HCT116 (cell line): ENCODE measurements around the gene MSRB3. TPM values are rescaled to one million over a fixed set of nuclear protein-coding genes. Genes with fewer than 3 reads are reported as not detected.

Experiments used
- ATAC-seq: fragments of 200-7000 bp; cut with Tn5 transposase; 2 replicates; pipeline ENCODE4 v1.9.1; 2020; ENCODE audit warnings: mild to moderate bottlenecking, moderate library complexity
- BruUV-seq: library from RNA; stranded (reverse); fragments of 400-500 nt; replicated peaks from 2 replicates; lab custom pipeline; 2021; lab: Mats Ljungman, UMichigan
- CTCF ChIA-PET: fragments of 300-600 bp; sonication (Branson Sonifier 250); formaldehyde crosslinking; loops from one replicate; lab custom pipeline; 2021; ENCODE audit warnings: antibody characterized with exemption; lab: Charles Lee
- POLR2A ChIA-PET: fragments of 300-600, 350-600 bp; sonication (Branson Sonifier 250); formaldehyde crosslinking; loops from one replicate; lab custom pipeline; 2021; ENCODE audit warnings: antibody characterized with exemption; lab: Charles Lee
- RAD21 ChIA-PET, 2 experiments: fragments of 300-600 bp; sonication (Branson Sonifier 250); formaldehyde crosslinking; loops; one replicate each; lab custom pipeline; 2023; ENCODE audit warnings: low total read pairs in 2 of 2; ENCODE audit not compliant: uncharacterized antibody in 2 of 2, unreplicated experiment in 2 of 2, low non-redundant PET in 1 of 2; lab: Charles Lee
- DNase-seq: peaks from one replicate; pipeline ENCODE4 v3.0.0-alpha.2; 2010; ENCODE audit warnings: low read depth, low spot score
- H2AFZ ChIP-seq: fragments of 200-600 bp; shearing (Covaris generic), sonication (generic); 2 replicates; pipeline ENCODE4 v1.6.1; 2017; ENCODE audit warnings: low read depth, mixed run types, mixed read lengths, antibody characterized with exemption, low read length; ENCODE audit not compliant: poor library complexity, severe bottlenecking
- H3K27ac ChIP-seq: 2 replicates; pipeline ENCODE4 v1.5.1; 2012; ENCODE audit warnings: low read depth, low read length
- H3K27me3 ChIP-seq: fragments of 200-600 bp; sonication (generic); 2 replicates; pipeline ENCODE4 v1.6.1; 2016; ENCODE audit warnings: mixed run types, low read length, mixed read lengths; ENCODE audit not compliant: insufficient read depth
- H3K36me3 ChIP-seq, 2 experiments: fragments of 200-500 bp in 1 of 2; fragments of 200-600 bp in 1 of 2; sonication (Bioruptor generic) in 1 of 2; sonication (generic) in 1 of 2; 2 replicates each; pipeline versions ENCODE4 v1.5.1 to v1.6.1; 2014 to 2016; ENCODE audit warnings: low read length in 2 of 2, inconsistent platforms in 1 of 2, mixed read lengths in 1 of 2, mixed run types in 1 of 2; ENCODE audit not compliant: insufficient read depth in 2 of 2, control insufficient read depth in 1 of 2
- H3K4me1 ChIP-seq, 2 experiments: fragments of 200-600 bp in 1 of 2; sonication (generic) in 1 of 2; 2 replicates each; pipeline versions ENCODE4 v1.5.1 to v1.6.1; 2012 to 2017; ENCODE audit warnings: low read length in 2 of 2, inconsistent platforms in 1 of 2, mild to moderate bottlenecking in 1 of 2, mixed read lengths in 1 of 2, mixed run types in 1 of 2, moderate library complexity in 1 of 2; ENCODE audit not compliant: insufficient read depth in 2 of 2, control insufficient read depth in 1 of 2
- H3K4me2 ChIP-seq: fragments of 200-600 bp; sonication (generic); 2 replicates; pipeline ENCODE4 v1.6.1; 2017; ENCODE audit warnings: mixed run types, low read length, mixed read lengths
- H3K4me3 ChIP-seq, 2 experiments: fragments of 200-600 bp in 1 of 2; sonication (generic) in 1 of 2; replicated peaks in 1 of 2; 2 replicates each; pipeline ENCODE4 v1.5.1; 2011 to 2016; ENCODE audit warnings: low read length in 2 of 2, control low read depth in 1 of 2, low read depth in 1 of 2, mild to moderate bottlenecking in 1 of 2, mixed read lengths in 1 of 2, mixed run types in 1 of 2
- H3K79me2 ChIP-seq: fragments of 200-600 bp; sonication (generic); 2 replicates; pipeline ENCODE4 v1.6.1; 2017; ENCODE audit warnings: mild to moderate bottlenecking, mixed run types, low read length, moderate library complexity, mixed read lengths; ENCODE audit not compliant: insufficient read depth
- H3K9ac ChIP-seq: fragments of 200-600 bp; sonication (generic); 2 replicates; pipeline ENCODE4 v1.6.1; 2016; ENCODE audit warnings: low read length, mixed read lengths
- H3K9me2 ChIP-seq: fragments of 200-600 bp; sonication (generic), shearing (Covaris generic); 2 replicates; pipeline ENCODE4 v1.6.1; 2017; ENCODE audit warnings: mixed run types, mild to moderate bottlenecking, moderate library complexity; ENCODE audit not compliant: insufficient read depth
- H3K9me3 ChIP-seq, 2 experiments: fragments of 200-500 bp in 1 of 2; fragments of 200-600 bp in 1 of 2; sonication (Bioruptor generic) in 1 of 2; sonication (generic) in 1 of 2; 2 replicates each; pipeline ENCODE4 v1.6.1; 2014 to 2017; ENCODE audit warnings: low read length in 2 of 2, mixed read lengths in 2 of 2, inconsistent platforms in 1 of 2, low read depth in 1 of 2, mild to moderate bottlenecking in 1 of 2, mixed run types in 1 of 2, moderate library complexity in 1 of 2; ENCODE audit not compliant: control insufficient read depth in 1 of 2, insufficient read depth in 1 of 2
- H4K20me1 ChIP-seq: fragments of 200-600 bp; sonication (generic), shearing (Covaris generic); 2 replicates; pipeline ENCODE4 v1.6.1; 2017; ENCODE audit warnings: mixed run types, mild to moderate bottlenecking, moderate library complexity; ENCODE audit not compliant: insufficient read depth
- ELF1 ChIP-seq: IDR thresholded peaks from 2 replicates; pipeline ENCODE4 v1.6.1; 2012; ENCODE audit warnings: low read depth, borderline replicate concordance
- EZH2 ChIP-seq: fragments of 200-600 bp; sonication (generic); IDR thresholded peaks from 2 replicates; pipeline ENCODE4 v1.6.1; 2017; ENCODE audit warnings: antibody characterized with exemption, mixed run types
- REST ChIP-seq: IDR thresholded peaks from 2 replicates; pipeline ENCODE4 v1.6.1; 2012; ENCODE audit warnings: low read depth
- TCF7L2 ChIP-seq: IDR thresholded peaks from 2 replicates; pipeline ENCODE4 v1.7.0; 2011; ENCODE audit warnings: borderline replicate concordance, inconsistent platforms; ENCODE audit not compliant: insufficient read depth, insufficient read length; ENCODE audit errors: extremely low read depth
- ZFX ChIP-seq: fragments of 450-650 bp; IDR thresholded peaks from 2 replicates; pipeline ENCODE4 v1.6.1; 2017
- intact Hi-C: fragments of 100-400 bp; cut with micrococcal nuclease; formaldehyde crosslinking; loops from 2 replicates; pipeline ENCODE4 v1.10.0; 2022
- total RNA-seq: library from RNA; stranded (reverse); gene quantifications from one replicate; pipeline ENCODE4 v1.2.1, GENCODE V29; 2021; ENCODE audit not compliant: unreplicated experiment

The MSRB3 gene
- total RNA-seq, 1 experiment from 2014 or later, result 8.2 TPM

- TF ChIP-seq REST (no peak), ELF1 (no peak), EZH2 (no peak), TCF7L2 (no peak)
Observed at GRCh38 chr12:65343801-65344200, 65.3 kb downstream of the MSRB3 start (continued).

GRCh38 chr12:65355461-65355860, 77.0 kb downstream of the MSRB3 start:
- intact Hi-C loops, result no loop called here
- Histone ChIP-seq H2AFZ (no peak overlapping the region), H3K4me3 (no peak overlapping the region), H3K36me3 (peaks cover 0 to 3% of the 10 kb centered on the region in 2 experiments; a peak in 1 of 4 replicates), H3K27ac (no peak overlapping the region), H3K27me3 (no peaks in the 10 kb centered on the region), H3K79me2 (no peaks in the 10 kb centered on the region), H3K9me2 (no peaks in the 10 kb centered on the region), H3K4me2 (no peak overlapping the region), H3K9me3 (no peaks in the 10 kb centered on the region), H3K4me1 (peaks cover 0 to 8% of the 10 kb centered on the region in 2 experiments; a peak in 1 of 4 replicates), H3K9ac (no peak overlapping the region)
- ATAC-seq, result no peak
- no TSS peak for BruUV-seq
- POLR2A ChIA-PET, result no interaction called here
- RAD21 ChIA-PET, result no interaction called here
- CTCF ChIA-PET, result no interaction called here
- TF ChIP-seq TCF7L2 (no peak), ZFX (no peak)
- TF ChIP-seq, all 23 proteins: peak for 0
- DNase-seq, result no peak
- H4K20me1 ChIP-seq, result no peaks in the 10 kb centered on the region
